ENCODE data around the gene ZDHHC3. TPM values are rescaled to one million over a fixed set of nuclear protein-coding genes. Genes with fewer than 3 reads are reported as not detected.
"Not testable (repeated sequence)": the region's sequence is repeated elsewhere in the genome, so short reads cannot be mapped to it uniquely, and the experiment has no call there.

ZDHHC3 gene
- polyA plus RNA-seq, 3 donors from 2014 or later: 43.5 to 65.3 (median 46.9) TPM

DNA sequence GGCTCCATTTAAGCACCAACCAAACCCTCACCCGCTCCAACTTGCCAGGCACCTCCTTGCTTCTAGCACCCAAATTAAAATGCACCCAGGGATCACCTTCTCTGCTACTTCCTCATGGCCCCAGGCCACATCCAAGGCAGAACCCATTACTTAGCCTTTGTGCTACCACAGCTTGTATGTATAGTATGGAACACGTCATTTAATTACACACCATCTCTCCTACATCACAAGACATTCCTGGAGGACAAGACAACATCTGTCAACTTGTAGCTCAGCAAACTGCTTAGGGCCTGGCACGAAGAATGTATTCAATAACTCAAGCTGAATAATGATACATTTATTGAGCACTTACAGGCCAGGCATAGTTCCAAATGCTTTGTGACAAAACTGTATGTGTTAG lies 23.3 kb downstream of the ZDHHC3 start:
- H3K27me3 Mint-ChIP-seq (ENCODE audit: low read depth in 3 of 3): peaks cover 0 to 2% (median 1%) of the 10 kb centered on the region in 3 donors
- H3K4me1 Mint-ChIP-seq: peaks cover 29 to 65% of the 10 kb centered on the region in 2 donors
- H3K9me3 Mint-ChIP-seq: no peaks in the 10 kb centered on the region
- no peak for DNase-seq
- peaks cover 0 to 10% (median 9%) of the 10 kb centered on the region in 3 donors for H3K36me3 Mint-ChIP-seq
- H3K27ac Mint-ChIP-seq: peak overlapping the region in 3 of 6 donors; percentile 25 to 59 (median 44)
- no peak overlapping the region for H3K4me3 Mint-ChIP-seq

DNA sequence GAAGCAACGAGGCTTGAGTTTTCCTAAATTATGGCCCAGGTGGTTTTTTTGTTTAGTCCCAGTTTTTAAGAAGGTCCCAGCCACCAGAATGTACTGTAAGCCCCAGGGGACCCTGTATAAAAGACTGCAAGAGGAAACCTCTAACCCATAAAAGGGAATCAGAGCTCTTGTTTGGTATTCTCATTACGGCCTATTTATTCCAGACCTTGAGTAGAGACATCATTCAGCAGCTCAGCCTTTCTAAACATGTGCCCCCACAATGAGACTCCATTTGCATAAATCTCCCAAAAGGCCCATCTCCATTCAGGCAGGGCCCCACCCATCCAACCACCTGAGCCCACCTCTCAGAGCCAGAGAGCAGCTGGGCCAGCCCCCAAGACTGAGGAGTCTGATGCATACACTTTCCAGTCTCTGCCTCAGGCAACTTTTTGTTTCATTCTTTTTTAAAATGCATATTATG lies 25.7 kb downstream of the ZDHHC3 start:
- H3K4me3 Mint-ChIP-seq: no peak overlapping the region
- H3K27me3 Mint-ChIP-seq (ENCODE audit: low read depth in 3 of 3): peaks cover 0 to 1% (median 0%) of the 10 kb centered on the region in 3 donors
- DNase-seq: no peak
- H3K4me1 Mint-ChIP-seq: peaks cover 29 to 64% of the 10 kb centered on the region in 2 donors
- H3K36me3 Mint-ChIP-seq: no peaks in the 10 kb centered on the region
- peak overlapping the region in 1 of 6 donors; percentile 29 for H3K27ac Mint-ChIP-seq
- H3K9me3 Mint-ChIP-seq: no peaks in the 10 kb centered on the region

DNA sequence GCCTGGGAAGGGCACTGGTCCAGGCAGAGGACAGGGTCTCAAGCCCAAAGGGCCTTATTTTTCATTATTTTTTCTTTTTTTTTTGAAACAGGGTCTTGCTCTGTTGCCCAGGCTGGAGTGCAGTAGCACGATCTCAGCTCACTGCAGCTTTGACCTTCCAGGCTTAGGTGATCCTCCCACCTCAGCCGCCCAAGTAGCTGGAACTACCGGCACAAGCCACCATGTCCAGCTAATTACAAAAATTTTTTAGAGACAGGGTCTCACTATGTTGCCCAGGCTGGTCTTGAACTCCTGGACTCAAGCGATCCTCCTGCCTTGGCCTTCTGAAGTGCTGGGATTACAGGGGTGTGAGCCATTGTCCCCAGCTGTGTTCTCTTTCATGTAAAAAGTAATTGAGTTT lies 26.2 kb downstream of the ZDHHC3 start:
- H3K27ac Mint-ChIP-seq; H3K27me3 Mint-ChIP-seq (ENCODE audit: low read depth in 3 of 3); H3K4me3 Mint-ChIP-seq: not testable (repeated sequence)

DNA sequence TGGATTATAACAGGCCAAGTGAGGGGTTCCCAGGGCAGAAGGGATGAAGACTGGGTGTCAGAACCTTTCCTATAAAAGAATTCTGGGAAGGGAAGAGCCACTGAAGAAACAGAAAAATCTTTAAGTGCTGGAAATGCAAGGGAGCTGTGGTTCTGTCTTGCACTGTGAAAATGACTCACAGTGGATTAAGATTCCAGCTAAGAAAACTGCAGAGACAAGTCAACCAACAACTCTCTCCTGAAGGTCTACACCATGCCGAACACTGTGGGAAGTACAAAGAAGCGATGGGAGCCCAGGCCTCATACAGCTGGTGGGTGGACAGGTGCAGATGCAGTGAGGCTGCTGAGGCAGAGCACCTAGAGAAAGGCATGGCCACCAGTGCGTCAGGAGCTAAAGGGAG lies 27.7 kb downstream of the ZDHHC3 start:
- no peak overlapping the region for H3K4me3 Mint-ChIP-seq
- peaks cover 29 to 55% of the 10 kb centered on the region in 2 donors for H3K4me1 Mint-ChIP-seq
- no peaks in the 10 kb centered on the region for H3K9me3 Mint-ChIP-seq
- DNase-seq: no peak
- H3K27ac Mint-ChIP-seq: peak overlapping the region in 1 of 6 donors; percentile 57
- peaks cover 0 to 1% (median 0%) of the 10 kb centered on the region in 3 donors for H3K27me3 Mint-ChIP-seq (ENCODE audit: low read depth in 3 of 3)
- H3K36me3 Mint-ChIP-seq: peaks cover 0 to 2% (median under 1%) of the 10 kb centered on the region in 3 donors

More for the DNA sequence above, 26.2 kb downstream of the ZDHHC3 start:
- H3K36me3 Mint-ChIP-seq, H3K9me3 Mint-ChIP-seq, DNase-seq: not testable (repeated sequence)
- H3K4me1 Mint-ChIP-seq: peaks cover 29 to 59% of the 10 kb centered on the region in 2 donors

DNA sequence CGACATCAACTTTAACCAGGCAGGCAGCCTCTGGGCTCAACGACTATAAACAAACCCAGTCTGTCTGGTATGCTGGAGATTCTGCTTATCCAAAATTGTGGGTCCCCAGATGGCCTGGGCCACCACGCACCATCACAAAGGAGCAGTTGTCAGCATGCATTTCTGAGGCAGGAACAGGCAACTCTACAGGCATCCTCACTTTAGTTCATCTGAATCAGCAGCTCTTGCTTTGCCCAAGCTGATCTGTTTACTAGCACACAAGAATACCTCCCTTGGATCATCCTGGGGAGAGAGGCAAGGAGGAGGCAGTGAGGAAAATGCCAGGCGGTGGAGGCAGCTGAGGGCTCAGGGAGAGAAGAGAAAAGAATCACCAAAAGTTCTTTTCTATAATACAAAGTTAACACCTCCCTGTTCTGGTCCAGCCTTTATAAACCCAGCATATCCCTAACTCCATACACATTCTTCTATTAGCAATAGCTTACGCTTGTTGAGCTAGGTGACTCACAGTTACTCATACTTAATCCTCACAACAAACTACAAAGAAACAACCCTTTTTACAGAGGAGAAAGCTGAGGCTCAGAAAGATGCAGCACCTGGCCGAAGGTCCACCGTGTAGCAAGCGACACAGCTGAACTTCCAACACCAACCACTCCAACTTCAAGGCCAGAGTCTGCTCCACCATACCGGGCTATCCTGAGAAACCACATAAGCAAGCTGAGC lies 33.6 kb downstream of the ZDHHC3 start:
- Mint-ChIP-seq H3K27me3 (ENCODE audit: low read depth in 3 of 3) (peaks cover 0 to 2% (median 1%) of the 10 kb centered on the region in 3 donors), H3K9me3 (no peaks in the 10 kb centered on the region), H3K4me3 (no peak overlapping the region), H3K27ac (peak overlapping the region in 1 of 6 donors; percentile 37), H3K4me1 (peaks cover 8 to 32% of the 10 kb centered on the region in 2 donors), H3K36me3 (peaks cover 11 to 32% (median 12%) of the 10 kb centered on the region in 3 donors)
- DNase-seq: no peak

DNA sequence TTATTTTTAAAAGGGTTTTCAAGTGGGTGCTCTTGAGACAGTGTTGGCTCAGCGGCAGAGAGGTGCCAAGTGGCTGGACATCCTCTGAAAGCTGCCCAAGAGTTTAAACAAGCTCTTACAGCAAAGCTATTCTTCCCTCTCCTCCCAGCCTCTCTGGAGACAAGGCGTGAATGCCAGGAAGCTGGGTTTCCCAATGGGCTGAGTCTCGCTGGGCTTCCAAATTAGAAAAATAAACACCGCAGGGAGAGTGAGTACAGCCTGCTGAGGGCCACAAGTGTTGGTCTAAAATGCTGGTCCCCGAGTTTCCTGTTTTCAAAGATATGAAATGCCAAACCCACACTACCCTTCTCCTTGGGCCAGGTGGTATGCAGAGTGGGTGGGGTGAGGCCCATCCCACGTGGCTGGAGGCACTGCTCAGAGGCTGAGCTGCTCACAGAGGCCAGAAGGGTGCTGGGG lies 36.4 kb downstream of the ZDHHC3 start:
- Mint-ChIP-seq H3K36me3 (peaks cover 16 to 46% (median 22%) of the 10 kb centered on the region in 3 donors), H3K4me3 (no peak overlapping the region), H3K27me3 (ENCODE audit: low read depth in 3 of 3) (peaks cover 0 to 2% (median 1%) of the 10 kb centered on the region in 3 donors), H3K27ac (peak overlapping the region in 1 of 6 donors; percentile 24), H3K9me3 (no peaks in the 10 kb centered on the region), H3K4me1 (peaks cover 18 to 32% of the 10 kb centered on the region in 2 donors)
- DNase-seq: no peak

DNA sequence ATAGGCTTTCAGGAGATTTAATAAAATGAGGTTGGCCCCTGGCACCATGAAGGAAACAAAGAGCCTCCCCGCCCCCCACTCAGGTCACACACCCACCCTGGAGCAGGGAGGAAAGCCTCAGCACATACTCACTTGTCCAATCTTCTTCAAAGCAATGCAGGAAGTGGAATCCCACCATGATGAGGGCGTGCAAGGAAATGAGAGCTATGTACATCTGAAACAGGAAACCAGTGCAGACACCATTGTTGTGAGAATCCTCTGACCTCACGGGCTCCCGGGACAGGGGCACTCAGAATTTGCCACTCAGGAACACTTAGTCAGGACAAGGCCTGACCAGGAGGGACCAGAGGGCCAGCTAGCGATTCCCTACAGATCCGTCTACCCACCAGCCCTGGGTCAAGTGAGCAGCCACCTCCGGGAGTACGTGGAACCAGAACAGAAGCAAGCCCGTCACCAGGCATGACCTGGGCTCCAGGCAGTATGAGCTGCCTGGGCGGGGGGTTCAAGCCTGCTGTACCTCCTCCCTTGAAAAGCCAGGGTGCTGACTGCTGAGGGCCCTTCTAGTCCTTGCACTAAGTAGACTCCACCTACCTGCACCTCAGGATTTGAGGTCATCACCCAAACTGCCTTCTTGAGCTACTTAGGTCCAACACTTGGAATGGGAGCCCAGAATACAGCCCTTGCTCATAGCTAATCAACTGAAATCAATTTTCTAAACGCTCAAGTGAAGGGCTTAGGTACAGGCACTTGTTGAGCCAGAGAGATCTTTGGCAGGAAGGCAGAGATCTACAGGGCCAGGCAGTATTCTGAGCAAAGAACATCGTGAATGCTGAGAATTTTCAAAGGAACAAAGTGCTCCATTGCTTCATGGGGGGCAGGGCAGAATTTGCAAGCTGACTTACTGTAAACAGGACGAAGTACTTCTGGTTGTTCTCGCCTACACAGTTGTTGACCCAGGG lies 42.7 kb downstream of the ZDHHC3 start:
- Mint-ChIP-seq H3K27ac (peak overlapping the region in 2 of 6 donors; percentile 31 to 40), H3K4me3 (no peak overlapping the region), H3K4me1 (peaks cover 22 to 34% of the 10 kb centered on the region in 2 donors), H3K27me3 (ENCODE audit: low read depth in 3 of 3) (no peaks in the 10 kb centered on the region), H3K9me3 (no peaks in the 10 kb centered on the region), H3K36me3 (peaks cover 14 to 39% (median 14%) of the 10 kb centered on the region in 3 donors)
- DNase-seq: no peak

DNA sequence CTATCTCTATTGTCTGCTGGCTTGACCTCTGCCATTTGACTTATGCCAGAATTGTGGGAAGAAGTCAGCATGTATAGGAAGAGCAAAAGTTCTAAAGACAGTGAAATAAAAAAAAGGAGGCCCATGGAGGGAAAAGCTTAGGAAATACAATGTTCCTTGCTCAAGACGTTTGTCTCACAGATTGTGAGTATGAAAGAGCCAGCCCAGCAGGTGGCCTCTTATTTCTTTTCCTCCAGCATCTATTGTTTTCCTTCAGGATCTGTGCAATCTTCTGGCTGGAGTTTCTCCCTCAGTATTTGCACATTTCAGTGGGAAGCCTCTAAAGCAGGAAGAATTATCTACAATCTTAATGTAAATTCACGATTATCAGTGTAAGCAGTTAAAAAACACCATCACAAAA lies 43.7 kb downstream of the ZDHHC3 start:
- DNase-seq: no peak
- H3K27ac Mint-ChIP-seq: no peak overlapping the region
- no peaks in the 10 kb centered on the region for H3K9me3 Mint-ChIP-seq
- peaks cover 22 to 34% of the 10 kb centered on the region in 2 donors for H3K4me1 Mint-ChIP-seq
- H3K4me3 Mint-ChIP-seq: no peak overlapping the region
- peaks cover 14 to 41% (median 14%) of the 10 kb centered on the region in 3 donors for H3K36me3 Mint-ChIP-seq
- H3K27me3 Mint-ChIP-seq (ENCODE audit: low read depth in 3 of 3): no peaks in the 10 kb centered on the region

DNA sequence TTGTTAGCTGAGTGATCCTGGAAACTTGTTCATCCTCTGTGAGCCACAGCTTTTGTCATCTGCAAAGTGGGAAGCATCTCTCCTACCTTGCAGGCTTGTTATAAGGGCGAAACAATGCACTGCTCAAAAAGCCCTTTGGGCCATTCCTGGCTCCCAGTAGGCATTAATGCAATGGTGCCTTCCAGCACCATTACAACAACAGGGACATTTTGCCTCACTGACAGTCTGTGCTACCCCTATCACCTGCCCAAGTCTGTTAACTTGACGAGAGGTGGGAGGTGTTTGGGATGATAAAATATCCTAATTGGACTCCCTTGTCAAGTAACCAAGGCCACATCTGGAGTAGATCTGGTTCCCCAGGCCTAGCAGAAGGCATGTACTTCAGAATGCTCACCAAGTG lies 44.2 kb downstream of the ZDHHC3 start:
- DNase-seq: no peak
- no peaks in the 10 kb centered on the region for H3K27me3 Mint-ChIP-seq (ENCODE audit: low read depth in 3 of 3)
- H3K36me3 Mint-ChIP-seq: peaks cover 14 to 45% (median 18%) of the 10 kb centered on the region in 3 donors
- H3K4me3 Mint-ChIP-seq: no peak overlapping the region
- no peak overlapping the region for H3K27ac Mint-ChIP-seq
- peaks cover 22 to 32% of the 10 kb centered on the region in 2 donors for H3K4me1 Mint-ChIP-seq
- no peaks in the 10 kb centered on the region for H3K9me3 Mint-ChIP-seq

DNA sequence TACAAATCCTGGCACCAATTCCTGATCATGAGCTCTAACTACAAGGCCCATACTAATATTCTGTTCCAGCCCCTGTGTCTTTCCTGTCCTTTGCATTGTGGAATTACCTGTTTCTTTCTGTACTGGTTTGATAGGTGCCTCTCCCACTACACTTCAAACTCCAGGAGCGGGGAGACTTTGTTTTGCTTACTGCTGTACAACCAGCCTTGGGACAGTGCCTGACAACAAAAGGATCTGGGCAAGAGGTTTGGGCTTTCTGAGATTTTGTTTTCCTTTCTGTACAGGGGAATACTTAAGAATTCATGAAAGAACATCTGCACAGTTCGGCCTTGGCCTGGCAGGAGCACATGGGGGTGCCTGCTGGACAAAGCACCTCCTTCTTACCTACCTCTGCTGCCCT lies 45.1 kb downstream of the ZDHHC3 start:
- Mint-ChIP-seq H3K36me3 (peaks cover 14 to 45% (median 17%) of the 10 kb centered on the region in 3 donors), H3K4me3 (no peak overlapping the region), H3K27ac (peak overlapping the region in 1 of 6 donors; percentile 55), H3K9me3 (no peaks in the 10 kb centered on the region), H3K27me3 (ENCODE audit: low read depth in 3 of 3) (no peaks in the 10 kb centered on the region), H3K4me1 (peaks cover 13 to 23% of the 10 kb centered on the region in 2 donors)
- no peak for DNase-seq

DNA sequence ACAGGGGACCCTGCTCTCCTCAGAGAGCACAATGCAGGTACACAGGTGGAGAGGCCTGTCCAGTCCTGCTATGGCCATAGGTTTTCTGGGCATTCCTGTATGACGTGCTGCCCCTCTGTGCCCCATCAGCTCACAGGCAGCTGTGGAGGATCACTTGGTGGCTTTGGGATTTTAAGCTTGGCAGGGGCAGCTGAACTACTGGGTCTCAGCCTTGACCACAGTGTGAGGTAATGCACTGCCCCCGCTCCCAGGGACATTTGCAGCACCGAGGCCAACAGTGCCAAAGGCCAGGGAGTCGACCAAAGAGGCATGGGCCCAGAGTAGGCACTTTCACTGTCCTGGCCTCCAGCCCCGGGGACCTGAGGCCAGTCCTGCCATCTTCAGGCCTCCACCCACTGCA lies 46.2 kb downstream of the ZDHHC3 start:
- Mint-ChIP-seq H3K9me3 (no peaks in the 10 kb centered on the region), H3K4me3 (no peak overlapping the region)

DNA sequence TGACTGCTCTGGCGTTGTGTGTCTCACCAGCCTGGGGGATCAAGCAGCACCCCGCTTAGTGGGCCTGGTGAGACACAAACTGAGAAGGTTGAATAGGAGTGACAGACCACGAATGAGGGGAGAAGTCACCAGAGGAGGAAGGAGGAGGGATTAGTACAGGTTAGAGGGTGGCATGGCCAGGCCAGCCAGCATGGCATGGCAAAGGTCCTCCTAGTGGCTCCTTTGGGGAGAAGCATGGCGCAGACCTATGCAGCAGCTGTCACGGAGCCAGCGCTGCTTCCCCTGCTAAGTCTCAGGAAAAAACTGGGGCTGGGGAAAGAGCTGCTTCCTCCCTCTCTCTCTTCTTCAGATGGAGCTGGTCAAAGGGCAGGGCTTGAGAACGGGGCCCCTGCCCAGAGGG lies 48.6 kb downstream of the ZDHHC3 start:
- no peak overlapping the region for H3K4me3 Mint-ChIP-seq
- H3K27ac Mint-ChIP-seq: peak overlapping the region in 1 of 6 donors; percentile 34
- H3K9me3 Mint-ChIP-seq: no peaks in the 10 kb centered on the region
- peaks cover 17 to 45% (median 35%) of the 10 kb centered on the region in 3 donors for H3K36me3 Mint-ChIP-seq
- no peak for DNase-seq
- no peaks in the 10 kb centered on the region for H3K4me1 Mint-ChIP-seq
- H3K27me3 Mint-ChIP-seq (ENCODE audit: low read depth in 3 of 3): no peaks in the 10 kb centered on the region

More for the DNA sequence above, 46.2 kb downstream of the ZDHHC3 start:
- Mint-ChIP-seq H3K4me1 (peaks cover 8 to 18% of the 10 kb centered on the region in 2 donors), H3K27me3 (ENCODE audit: low read depth in 3 of 3) (no peaks in the 10 kb centered on the region), H3K27ac (peak overlapping the region in 1 of 6 donors; percentile 62), H3K36me3 (peaks cover 23 to 49% (median 25%) of the 10 kb centered on the region in 3 donors)
- DNase-seq: no peak

DNA sequence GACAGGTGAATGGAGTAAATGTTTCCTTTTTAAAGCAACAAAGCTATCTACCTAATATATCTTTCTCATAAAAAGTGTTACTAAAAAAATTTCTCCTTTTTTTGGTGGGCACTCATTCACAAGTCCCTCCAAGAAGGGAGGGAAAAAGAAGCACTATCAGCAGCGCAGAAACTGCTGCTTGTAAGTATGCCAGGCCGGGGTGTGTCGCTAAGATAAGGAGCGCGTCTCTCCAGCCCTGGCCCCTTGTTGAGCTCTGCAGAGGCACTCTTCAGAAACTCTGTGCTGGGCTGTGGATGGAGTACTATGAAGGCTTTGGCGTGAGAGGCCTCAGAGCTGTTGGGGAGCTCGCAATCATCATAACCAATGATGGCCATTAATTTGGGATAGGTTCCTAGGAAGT lies 49.1 kb downstream of the ZDHHC3 start:
- DNase-seq: no peak
- peaks cover 0 to 2% (median 0%) of the 10 kb centered on the region in 3 donors for H3K27me3 Mint-ChIP-seq (ENCODE audit: low read depth in 3 of 3)
- no peak overlapping the region for H3K4me3 Mint-ChIP-seq
- no peaks in the 10 kb centered on the region for H3K9me3 Mint-ChIP-seq
- H3K27ac Mint-ChIP-seq: peak overlapping the region in 1 of 6 donors; percentile 34
- no peaks in the 10 kb centered on the region for H3K4me1 Mint-ChIP-seq
- peaks cover 13 to 42% (median 32%) of the 10 kb centered on the region in 3 donors for H3K36me3 Mint-ChIP-seq

All from immature natural killer cell (primary cell).